K562 (cell line): ENCODE measurements around the gene TTC4. TPM values are rescaled to one million over a fixed set of nuclear protein-coding genes. Genes with fewer than 3 reads are reported as not detected.

Source experiments
- ATAC-seq: fragments of 200-7000 bp; cut with Tn5 transposase; 3 replicates; pipeline ENCODE4 v1.9.1; 2020; ENCODE audit warnings: moderate library complexity
- BruUV-seq: library from RNA; stranded (reverse); fragments of 400-500 nt; replicated peaks from 2 replicates; lab custom pipeline; 2021; lab: Mats Ljungman, UMichigan
- CTCF ChIA-PET: fragments of 300-600 bp; formaldehyde crosslinking; extraction: SDS; loops from one replicate; lab custom pipeline; 2021; ENCODE audit warnings: low intra/inter-chr PET ratio; lab: Yijun Ruan, JAX
- POLR2A ChIA-PET: fragments of 300-600, 350-650 bp; sonication (Branson Sonifier 250); formaldehyde crosslinking; extraction: SDS; loops from one replicate; lab custom pipeline; 2021; ENCODE audit warnings: antibody characterized with exemption, inconsistent platforms; lab: Yijun Ruan, JAX
- DNase-seq, 4 experiments: peaks; one replicate each; pipeline versions ENCODE4 v3.0.0 to v3.0.0-alpha.2; 2011 to 2018; ENCODE audit warnings: low spot score in 3 of 4, mixed read lengths in 3 of 4; ENCODE audit errors: extremely low read depth in 1 of 4
- FAIRE-seq: peaks from 2 replicates; lab custom pipeline; 2011; peaks lifted over from hg19 to GRCh38; lab: Jason Lieb, UNC
- H2AFZ ChIP-seq: 2 replicates; pipeline ENCODE4 v1.6.0; 2011; ENCODE audit warnings: low read depth, low read length, control low read depth, inconsistent platforms
- H3K27ac ChIP-seq: fragments of 200-600 bp; 3 replicates; pipeline ENCODE4 v1.8.0; 2011; ENCODE audit warnings: low read depth, mild to moderate bottlenecking, control low read depth, inconsistent platforms, low read length, moderate library complexity, mixed read lengths; ENCODE audit errors: extremely low read depth
- H3K27me3 ChIP-seq, 2 experiments: fragments of 300-600 bp in 1 of 2; 2 replicates in 1 of 2; 3 replicates in 1 of 2; pipeline versions ENCODE4 v1.6.0 to v1.8.0; 2011; ENCODE audit warnings: inconsistent platforms in 2 of 2, low read length in 2 of 2, mild to moderate bottlenecking in 1 of 2, mixed read lengths in 1 of 2, moderate library complexity in 1 of 2; ENCODE audit not compliant: control insufficient read depth in 2 of 2, insufficient read depth in 2 of 2
- H3K36me3 ChIP-seq: fragments of 300-600 bp; 3 replicates; pipeline ENCODE4 v1.8.0; 2011; ENCODE audit warnings: mild to moderate bottlenecking, low read length, inconsistent platforms; ENCODE audit not compliant: control insufficient read depth, insufficient read depth
- H3K4me1 ChIP-seq, 2 experiments: fragments of 200-600 bp in 1 of 2; replicated peaks in 1 of 2; 2 replicates in 1 of 2; 3 replicates in 1 of 2; pipeline versions ENCODE4 v1.5.1 to v1.8.0; 2011; ENCODE audit warnings: inconsistent platforms in 2 of 2, low read length in 2 of 2, mild to moderate bottlenecking in 1 of 2, mixed read lengths in 1 of 2, moderate library complexity in 1 of 2; ENCODE audit not compliant: control insufficient read depth in 2 of 2, insufficient read depth in 2 of 2
- H3K4me2 ChIP-seq: 2 replicates; pipeline ENCODE4 v1.6.1; 2011; ENCODE audit warnings: low read length, control low read depth, inconsistent platforms, mixed read lengths; ENCODE audit not compliant: insufficient read depth
- H3K4me3 ChIP-seq: fragments of 200-600 bp; sonication (generic), shearing (Covaris generic); 2 replicates; pipeline ENCODE4 v1.5.1; 2016; ENCODE audit warnings: control low read depth, inconsistent platforms
- H3K79me2 ChIP-seq: fragments of 200-600 bp; 3 replicates; pipeline ENCODE4 v1.8.0; 2011; ENCODE audit warnings: low read length, inconsistent platforms; ENCODE audit not compliant: control insufficient read depth, insufficient read depth
- H3K9ac ChIP-seq, 2 experiments: 2 replicates each; pipeline versions ENCODE4 v1.6.0 to v1.6.1; 2011; ENCODE audit warnings: low read depth in 2 of 2, low read length in 2 of 2, control low read depth in 1 of 2, inconsistent platforms in 1 of 2, mild to moderate bottlenecking in 1 of 2, mixed read lengths in 1 of 2; ENCODE audit not compliant: insufficient read depth in 1 of 2
- H3K9me1 ChIP-seq: one replicate; pipeline ENCODE4 v1.6.0; 2011; ENCODE audit warnings: inconsistent platforms, mild to moderate bottlenecking, low read length, moderate library complexity; ENCODE audit not compliant: control insufficient read depth, insufficient read depth
- H3K9me3 ChIP-seq: replicated peaks from 2 replicates; pipeline ENCODE4 v1.5.1; 2011; ENCODE audit warnings: low read depth, low read length, inconsistent platforms; ENCODE audit not compliant: control insufficient read depth, insufficient read depth
- H4K20me1 ChIP-seq: replicated peaks from 2 replicates; pipeline ENCODE4 v1.6.1; 2011; ENCODE audit warnings: low read length, inconsistent platforms, mixed read lengths; ENCODE audit not compliant: control insufficient read depth, insufficient read depth
- CHD1 ChIP-seq: fragments of 200-600 bp; sonication (generic); IDR thresholded peaks from one replicate; pipeline ENCODE4 v1.6.1; 2012; ENCODE audit warnings: mild to moderate bottlenecking, moderate library complexity, low read length, inconsistent platforms
- DNMT1 ChIP-seq: fragments of 450-650 bp; IDR thresholded peaks from 2 replicates; pipeline ENCODE4 v1.6.1; 2016; ENCODE audit warnings: antibody characterized with exemption, mild to moderate bottlenecking
- ETV5 ChIP-seq: sonication (generic); formaldehyde crosslinking; IDR thresholded peaks from 2 replicates; pipeline ENCODE4 v1.4.0; 2020; ENCODE audit warnings: low read depth, mild to moderate bottlenecking, missing genetic modification reagents
- MYNN ChIP-seq, 2 experiments: sonication (generic); formaldehyde crosslinking in 1 of 2; IDR thresholded peaks; 2 replicates each; pipeline versions ENCODE4 v1.5.0 to v1.6.1; 2016 to 2020; ENCODE audit warnings: antibody characterized with exemption in 1 of 2, missing genetic modification reagents in 1 of 2
- NFRKB ChIP-seq: fragments of 450-650 bp; IDR thresholded peaks from 2 replicates; pipeline ENCODE4 v1.6.1; 2016; ENCODE audit warnings: low read depth
- PHF21A ChIP-seq: fragments of 450-650 bp; IDR thresholded peaks from 2 replicates; pipeline ENCODE4 v1.6.1; 2017; ENCODE audit warnings: low read depth, borderline replicate concordance
- REST ChIP-seq, 2 experiments: fragments of 450-650 bp; formaldehyde crosslinking in 1 of 2; IDR thresholded peaks; 2 replicates each; pipeline versions ENCODE4 v1.4.0 to v1.6.1; 2014 to 2020; ENCODE audit warnings: mild to moderate bottlenecking in 2 of 2, borderline replicate concordance in 1 of 2, low read depth in 1 of 2
- TAF7 ChIP-seq: fragments of 450-650 bp; IDR thresholded peaks from 2 replicates; pipeline ENCODE4 v1.6.1; 2016; ENCODE audit warnings: missing genetic modification characterization, missing compliant biosample characterization
- ZBTB2 ChIP-seq: fragments of 450-650 bp; IDR thresholded peaks from 2 replicates; pipeline ENCODE4 v1.6.1; 2016; ENCODE audit warnings: antibody characterized with exemption
- ZC3H4 ChIP-seq: sonication (generic); formaldehyde crosslinking; IDR thresholded peaks from 2 replicates; pipeline ENCODE4 v1.9.0; 2021; ENCODE audit warnings: missing genetic modification reagents, borderline replicate concordance
- ZNF121 ChIP-seq: sonication (generic); formaldehyde crosslinking; conservative IDR thresholded peaks from 2 replicates; pipeline ENCODE4 v1.8.0; 2022; ENCODE audit warnings: missing genetic modification reagents
- ZNF24 ChIP-seq: fragments of 450-650 bp; IDR thresholded peaks from 2 replicates; pipeline ENCODE4 v1.6.1; 2016
- WGBS: fragments of 100-300 bp; shearing (Covaris generic); methylation state at CpG from one replicate; pipeline ENCODE4 v1.1.6; 2016; ENCODE audit warnings: low coverage, mixed read lengths; ENCODE audit not compliant: insufficient coverage; ENCODE audit errors: missing lambda C conversion rate; 5-methylcytosine and 5-hydroxymethylcytosine counted together
- in situ Hi-C: fragments of 300-500 bp; cut with MboI; formaldehyde crosslinking; loops from 4 replicates; pipeline ENCODE4 v1.15.0; 2018; ENCODE audit warnings: inconsistent platforms, mixed read lengths
- intact Hi-C: fragments of 100-400 bp; cut with micrococcal nuclease; formaldehyde crosslinking; loops from 2 replicates; pipeline ENCODE4 v1.14.2; 2022
- polyA plus RNA-seq, 8 experiments: library from polyadenylated mRNA; depleted of rRNA in 4 of 8; stranded (reverse) in 5 of 8; unstranded in 3 of 8; fragments of >200 nt; fragmentation: Nextera tagmentation in 2 of 8; fragmentation: Illumina TruSeq in 1 of 8; extraction: Ambion mirVana in 2 of 8; extraction: Trizol in 1 of 8; gene quantifications; 2 replicates each; pipeline versions ENCODE4 v1.2.1 to v1.2.3, GENCODE V29; 2011 to 2014; ENCODE audit warnings: inconsistent platforms in 1 of 8, missing spikeins in 1 of 8
- total RNA-seq, 7 experiments: library from RNA; depleted of rRNA in 6 of 7; stranded (reverse); fragments of >200 nt in 6 of 7; fragmentation: Illumina TruSeq in 2 of 7; extraction: Trizol in 2 of 7; gene quantifications; 2 replicates each; pipeline versions ENCODE4 v1.2.1 to v1.2.3, GENCODE V29; 2011 to 2021; ENCODE audit warnings: low replicate concordance in 1 of 7

Gene TTC4
- total and polyA plus RNA-seq, 9 of the 15 experiments (the other 6 are each of a cell fraction or from before 2014, with no cell fraction given), result 36.3 to 111 (median 54.1) TPM

GRCh38 chr1:54703471-54703870 is 12.2 kb upstream of the TTC4 start (continued):
- no peak for TF ChIP-seq ETV5 (CRISPR knock-in tag)
- TF ChIP-seq NFRKB, result no peak
- no peak for TF ChIP-seq DNMT1
- TF ChIP-seq TAF7 (tag), result no peak
- no peak for TF ChIP-seq PHF21A
- no peak for TF ChIP-seq ZBTB2
- no peak for TF ChIP-seq MYNN (IDR thresholded peaks at IDR 0.05)
- TF ChIP-seq MYNN (CRISPR knock-in tag; IDR thresholded peaks at IDR 0.05), result no peak

- DNase-seq, result no peak
- peaks cover 29 to 63% of the 10 kb centered on the region in 2 experiments for H3K27me3 ChIP-seq
- FAIRE-seq, result peak; percentile 6
- H3K4me1 ChIP-seq, result no peaks in the 10 kb centered on the region
- no TSS peak for BruUV-seq
- no peaks in the 10 kb centered on the region for H3K9me1 ChIP-seq
- no peak overlapping the region for H3K4me2 ChIP-seq
- intact Hi-C loops (no loop called here), in situ Hi-C loops (no loop called here)
- H3K36me3 ChIP-seq, result no peaks in the 10 kb centered on the region
- no peak overlapping the region for H3K4me3 ChIP-seq
- ATAC-seq, result no peak
- no peaks in the 10 kb centered on the region for H3K9me3 ChIP-seq
- CTCF ChIA-PET, result no interaction called here
- H2AFZ ChIP-seq, result no peak overlapping the region
- no peak overlapping the region for H3K27ac ChIP-seq
- POLR2A ChIA-PET, result interaction anchor here (0.7 to 1.2 kb wide), 5 partner anchors 10 to 159 kb away, joined by 3 to 6 read pairs (median 3); partner anchors contain the start of gene TTC4
- no peaks in the 10 kb centered on the region for H3K79me2 ChIP-seq
- H3K9ac ChIP-seq, result no peak overlapping the region
- WGBS, result 0% methylated on average over 2 of the region's 2 CpGs
- peaks cover 17% of the 10 kb centered on the region for H4K20me1 ChIP-seq
- TF ChIP-seq ZC3H4 (CRISPR knock-in tag) (no peak), CHD1 (no peak), REST (IDR thresholded peaks at IDR 0.05; ENCODE audit: borderline replicate concordance) (peak; percentile 94), REST (CRISPR knock-in tag; IDR thresholded peaks at IDR 0.05; ENCODE audit: low read depth) (peak; percentile 83), ZNF24 (peak; percentile 62; the same call in 1 of the 2 replicates), ZNF121 (CRISPR knock-in tag) (no peak)
Observed at GRCh38 chr1:54705153-54705552, 10.5 kb upstream of the TTC4 start.
